LNCaP clone FGC (cell line): ENCODE results near the gene ACADSB.

ENCODE experiments used
- DNase-seq: peaks from one replicate; pipeline ENCODE4 v3.0.0-alpha.2; 2011; ENCODE audit warnings: low read depth
- H3K4me3 ChIP-seq: 2 replicates; pipeline ENCODE4 v1.5.1; 2011; ENCODE audit warnings: mild to moderate bottlenecking, low read depth, low read length, control low read depth
- CTCF ChIP-seq: IDR thresholded peaks from 2 replicates; pipeline ENCODE4 v1.5.1; 2012; ENCODE audit warnings: mild to moderate bottlenecking; ENCODE audit not compliant: control insufficient read depth, insufficient read depth; ENCODE audit errors: extremely low read depth

Gene ACADSB

DNA sequence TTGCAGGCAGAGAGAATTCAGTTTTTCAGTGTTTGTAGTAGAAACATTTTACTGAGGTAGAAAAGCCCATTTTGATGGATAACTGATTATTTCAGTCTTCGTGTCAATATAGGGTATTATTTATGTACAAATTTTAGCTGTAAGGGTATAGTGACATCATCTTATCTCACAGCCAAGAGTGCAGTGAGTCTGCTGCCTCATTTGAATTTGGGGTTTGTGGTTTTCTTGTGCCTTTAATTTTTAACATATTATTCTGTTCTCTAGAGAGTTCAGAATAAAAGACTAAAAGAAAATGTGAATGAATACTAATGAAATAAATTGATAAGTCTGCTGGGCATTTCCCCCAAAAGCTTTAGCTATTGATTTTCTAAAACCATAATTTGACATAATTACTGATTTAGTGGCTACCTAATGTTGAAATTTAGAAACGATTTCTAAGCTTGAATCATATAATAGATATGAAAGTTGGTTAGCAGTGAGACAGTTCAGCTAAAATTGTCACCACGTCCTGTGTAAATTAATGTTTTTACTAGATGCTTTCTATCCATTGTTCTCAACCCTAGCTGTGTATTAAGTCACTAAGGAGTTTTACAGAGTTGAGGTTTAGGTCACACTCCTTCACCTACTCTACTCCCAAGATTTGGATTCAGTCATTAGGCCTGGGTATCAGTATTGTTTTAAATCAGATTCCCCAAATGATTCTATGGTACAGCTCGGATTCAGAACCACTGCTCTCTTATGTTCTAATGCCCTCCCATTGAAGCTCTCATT is 37.3 kb downstream of the ACADSB start:
- TF ChIP-seq CTCF: no peak
- no peak overlapping the region for H3K4me3 ChIP-seq
- no peak for DNase-seq

DNA sequence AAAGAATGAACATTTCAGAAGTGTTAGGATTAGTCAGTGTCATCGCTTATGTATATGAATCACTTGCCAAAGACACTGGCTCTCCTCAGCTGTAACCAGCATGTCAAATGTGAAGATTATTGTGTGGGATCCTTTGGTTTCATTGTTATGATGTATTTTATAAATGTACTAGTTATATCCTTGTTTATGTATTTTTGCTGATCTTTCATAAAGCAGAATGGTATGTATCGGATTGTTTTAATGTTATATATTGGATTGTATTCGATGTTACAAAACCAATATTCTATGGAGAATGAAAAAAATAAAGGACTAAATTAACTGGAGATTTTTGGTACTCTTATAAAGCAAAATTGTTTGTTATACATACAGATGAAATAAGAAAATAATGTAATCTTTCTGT is 49.2 kb downstream of the ACADSB start:
- no peak for TF ChIP-seq CTCF
- no peak for DNase-seq
- H3K4me3 ChIP-seq: no peak overlapping the region

DNA sequence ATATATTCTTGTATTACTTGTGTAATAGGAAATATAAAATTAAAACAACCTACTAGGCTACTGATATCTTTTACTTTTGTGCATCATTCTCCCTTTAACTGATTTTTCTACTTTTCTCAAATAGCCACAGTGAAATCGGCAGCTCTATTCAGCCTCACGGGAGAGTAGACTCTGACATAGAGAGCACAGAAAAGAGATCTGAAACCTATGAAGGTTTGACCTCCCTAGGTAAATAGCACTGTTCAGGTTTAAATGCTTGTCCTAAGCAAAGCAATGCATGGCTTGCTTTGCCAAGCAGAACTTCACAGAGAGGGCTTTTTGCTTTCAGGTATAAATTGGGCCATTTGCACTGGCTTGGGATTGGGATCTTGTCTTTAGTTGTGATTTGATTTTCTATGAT is 53.1 kb downstream of the ACADSB start:
- no peak overlapping the region for H3K4me3 ChIP-seq
- no peak for DNase-seq
- no peak for TF ChIP-seq CTCF

DNA sequence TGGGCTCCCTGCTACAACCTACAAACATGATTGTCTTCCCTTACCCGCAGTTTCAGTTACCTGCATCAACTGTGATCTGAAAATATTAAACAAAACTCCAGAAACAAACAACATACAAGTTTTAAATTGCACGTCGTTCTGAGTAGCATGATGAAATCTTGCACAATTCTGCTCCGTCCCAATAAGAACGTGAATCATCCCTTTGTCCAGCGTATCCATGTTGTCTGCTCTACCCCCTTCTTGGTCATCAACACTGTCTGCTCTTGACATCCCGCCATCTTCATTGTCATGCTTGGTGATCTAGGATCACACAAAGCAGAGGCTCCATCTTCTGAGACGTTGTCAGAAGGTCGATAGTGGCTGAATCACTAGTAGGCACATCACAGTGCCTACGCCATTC is 53.9 kb downstream of the ACADSB start:
- no peak overlapping the region for H3K4me3 ChIP-seq
- no peak for TF ChIP-seq CTCF
- no peak for DNase-seq

GRCh38 chr10:123068087-123068853 is 59.5 kb downstream of the ACADSB start:
- no peak for TF ChIP-seq CTCF
- no peak for DNase-seq
- no peak overlapping the region for H3K4me3 ChIP-seq

- TF ChIP-seq CTCF: no peak
- no peak for DNase-seq
- no peak overlapping the region for H3K4me3 ChIP-seq
Observed at GRCh38 chr10:123069246-123069986, 60.6 kb downstream of the ACADSB start.
